Renal cortex interstitium (tissue), 11 donors: ENCODE results near the gene TAOK2. TPM values are rescaled to one million over a fixed set of nuclear protein-coding genes. Genes with fewer than 3 reads are reported as not detected.
A peak's percentile ranks its signal among the peaks of the same experiment; 100 is the strongest.

Experiments
- DNase-seq, 11 donors: peaks; one replicate each; pipeline ENCODE4 v3.0.0-alpha.2; 2013; ENCODE audit warnings: low read depth in 9 of 11, low spot score in 4 of 11; ENCODE audit errors: extremely low read depth in 1 of 11
- polyA plus RNA-seq, 3 donors: library from polyadenylated mRNA; unstranded; fragments of 120-200 nt; gene quantifications; one replicate each; pipeline ENCODE4 v1.2.1, GENCODE V29; 2013; ENCODE audit not compliant: insufficient read length in 3 of 3

The TAOK2 gene
- polyA plus RNA-seq, 3 donors, result 38.0 to 54.0 (median 52.6) TPM

GRCh38 chr16:29995324-29995910 lies 21.7 kb downstream of the TAOK2 start, which contains the start of gene HIRIP3:
Gene HIRIP3, minus strand, starts transcription at chr16:29995617. Its CDS starts 12 bp downstream, at chr16:29995605.
- DNase-seq, result peak in 9 of 11 donors; percentile 58 to 84 (median 73)

GRCh38 chr16:29995911-29996765 lies 22.5 kb downstream of the TAOK2 start, which contains the start of gene INO80E:
Gene INO80E, plus strand, starts transcription at chr16:29996241. Its CDS starts 70 bp downstream, at chr16:29996311.
- peak; percentile 86 to 96 (median 94) for DNase-seq

- no peak for DNase-seq
These were observed 23.1 kb downstream of the TAOK2 start for GRCh38 chr16:29996766-29997250.

DNA sequence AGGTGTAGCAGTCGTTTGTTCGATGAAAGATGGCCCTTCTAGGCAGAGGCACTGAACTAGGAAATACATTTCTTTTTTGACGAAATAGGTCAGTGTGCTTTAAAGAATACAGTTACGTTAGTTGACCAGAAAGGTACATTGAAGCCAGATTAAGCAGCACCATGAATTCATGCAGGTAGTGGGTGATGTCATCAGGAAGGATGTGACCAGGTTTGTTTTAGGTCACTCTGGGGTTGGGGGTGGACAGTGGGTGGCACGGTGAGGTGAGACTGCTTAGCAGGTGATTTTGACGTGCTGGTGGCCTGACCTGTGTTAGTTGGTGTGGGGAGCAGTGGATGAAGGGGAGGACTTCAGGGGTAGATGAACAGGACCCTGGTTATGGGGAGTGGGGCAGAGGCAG lies 25.9 kb downstream of the TAOK2 start:
- no peak for DNase-seq

GRCh38 chr16:30000735-30001631 lies 27.3 kb downstream of the TAOK2 start:
- no peak for DNase-seq

DNA sequence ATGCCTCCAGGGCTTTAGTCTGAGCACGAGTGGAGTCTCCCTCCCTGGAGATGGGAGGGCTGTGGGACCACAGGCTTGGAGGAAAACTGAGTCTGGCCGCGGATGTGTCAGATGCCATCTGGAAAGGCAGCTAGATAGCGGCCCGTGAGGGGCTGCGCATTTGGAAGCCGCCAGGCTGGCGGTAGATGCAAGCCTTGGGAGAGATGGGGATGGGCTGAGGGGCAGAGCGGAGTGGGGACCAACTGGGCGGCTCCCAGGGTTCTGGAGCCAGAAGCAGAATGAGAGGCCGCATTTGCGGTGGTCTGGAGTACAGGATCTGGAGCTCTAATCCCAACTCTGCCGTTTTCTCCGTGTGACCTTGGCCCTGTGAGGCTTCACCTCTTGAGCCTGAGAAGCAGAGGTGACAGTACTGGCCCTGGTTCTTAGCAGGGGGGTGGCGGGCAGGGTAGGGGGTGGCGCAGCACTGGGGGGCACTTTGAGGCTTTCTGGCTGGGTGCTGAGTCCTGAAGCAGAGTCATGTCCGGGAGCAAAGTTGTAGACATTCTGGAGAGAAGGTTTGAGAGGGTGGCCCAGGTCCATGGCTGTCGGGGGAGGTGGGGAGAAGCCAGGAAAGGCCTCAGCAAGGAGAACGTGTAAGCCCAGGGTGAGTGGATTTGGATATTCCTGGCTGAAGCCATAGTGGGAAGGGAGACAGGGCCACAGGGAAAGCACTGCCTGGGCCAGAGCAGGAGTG lies 29.1 kb downstream of the TAOK2 start:
- DNase-seq, result no peak

DNA sequence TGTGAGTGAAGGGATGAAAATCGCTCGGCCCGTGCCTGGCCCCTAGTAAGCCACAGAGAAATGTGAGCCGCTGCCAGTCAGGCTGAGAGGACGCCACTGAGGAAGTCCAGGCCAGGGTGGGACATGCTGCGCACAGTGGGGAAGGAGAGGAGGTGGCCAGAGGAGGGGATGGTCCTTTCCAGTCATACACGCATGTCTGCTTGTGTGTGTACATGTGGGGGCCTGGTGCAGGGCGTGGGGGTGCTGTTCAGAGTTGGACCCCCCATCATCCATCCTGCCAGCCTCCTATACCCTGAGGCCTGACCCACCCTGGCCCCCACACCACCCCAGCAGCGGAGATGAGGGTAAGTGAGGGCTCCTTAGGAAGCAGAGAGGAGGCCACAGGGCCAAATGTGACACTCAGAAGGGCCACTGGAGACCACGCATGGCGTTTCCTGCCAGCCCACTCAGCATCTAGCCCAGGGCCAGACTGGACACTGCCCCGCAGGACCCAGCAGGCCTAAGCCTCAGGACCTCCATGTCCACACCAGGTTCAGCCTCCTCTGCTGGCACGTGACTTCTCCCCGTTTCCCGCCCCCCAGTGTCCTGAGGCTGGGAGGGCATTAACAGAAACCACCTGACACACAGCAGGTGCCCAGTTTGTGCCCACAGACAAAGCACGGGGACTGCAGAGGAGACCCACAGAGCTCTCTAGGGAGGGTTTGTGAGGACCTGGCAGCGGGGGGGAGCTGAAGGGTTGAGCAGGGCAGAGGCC lies 30.2 kb downstream of the TAOK2 start:
- DNase-seq, result no peak

DNA sequence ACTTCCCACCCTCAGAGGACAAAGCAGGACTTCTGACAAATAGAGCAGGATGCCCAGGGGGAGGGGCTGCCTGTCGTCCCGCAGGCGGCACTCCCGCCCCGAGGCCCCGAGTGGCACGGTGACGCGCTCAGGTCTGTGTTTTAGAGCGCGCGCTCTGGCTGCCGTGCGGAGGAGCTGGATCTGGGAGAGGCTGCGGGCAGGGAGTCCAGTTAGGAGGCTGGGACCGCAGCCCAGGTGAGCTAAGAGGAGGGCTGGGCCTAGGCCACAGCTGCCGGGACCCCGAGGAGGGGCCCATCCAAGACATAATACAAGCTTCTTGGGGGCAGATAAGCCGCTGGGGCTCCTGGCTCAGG lies 30.7 kb downstream of the TAOK2 start:
- no peak for DNase-seq

DNA sequence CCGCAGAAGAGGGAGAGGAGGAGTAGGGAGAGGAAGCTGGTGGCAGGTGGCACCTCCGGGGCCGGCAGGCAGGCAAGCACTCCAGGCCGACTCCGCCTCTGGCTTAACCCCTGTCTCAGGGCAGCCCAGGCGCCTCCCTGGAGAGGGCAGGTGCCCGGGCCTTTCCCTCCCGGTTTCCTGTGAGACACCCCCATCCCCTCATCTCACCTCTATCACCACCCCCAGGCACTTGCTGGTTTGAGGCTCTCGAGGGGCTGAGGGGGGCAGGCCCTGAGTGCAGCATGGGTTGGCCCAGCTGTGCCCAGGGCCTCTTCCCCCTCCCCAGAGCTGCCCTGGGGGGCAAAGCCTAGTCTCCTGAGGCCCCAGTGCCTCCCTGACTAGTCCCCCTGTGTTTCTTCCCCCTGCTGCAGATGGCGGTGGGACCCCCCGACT lies 31.2 kb downstream of the TAOK2 start:
- DNase-seq, result no peak

- no peak for DNase-seq
These were observed 31.9 kb downstream of the TAOK2 start for GRCh38 chr16:30005341-30006094.

GRCh38 chr16:30006095-30006473 lies 32.4 kb downstream of the TAOK2 start:
- no peak for DNase-seq

GRCh38 chr16:30006659-30007377 lies 33.1 kb downstream of the TAOK2 start:
- no peak for DNase-seq

- DNase-seq, result no peak
These were observed 33.8 kb downstream of the TAOK2 start for GRCh38 chr16:30007378-30007895.

GRCh38 chr16:30009085-30009862 lies 35.6 kb downstream of the TAOK2 start:
- DNase-seq, result no peak

DNA sequence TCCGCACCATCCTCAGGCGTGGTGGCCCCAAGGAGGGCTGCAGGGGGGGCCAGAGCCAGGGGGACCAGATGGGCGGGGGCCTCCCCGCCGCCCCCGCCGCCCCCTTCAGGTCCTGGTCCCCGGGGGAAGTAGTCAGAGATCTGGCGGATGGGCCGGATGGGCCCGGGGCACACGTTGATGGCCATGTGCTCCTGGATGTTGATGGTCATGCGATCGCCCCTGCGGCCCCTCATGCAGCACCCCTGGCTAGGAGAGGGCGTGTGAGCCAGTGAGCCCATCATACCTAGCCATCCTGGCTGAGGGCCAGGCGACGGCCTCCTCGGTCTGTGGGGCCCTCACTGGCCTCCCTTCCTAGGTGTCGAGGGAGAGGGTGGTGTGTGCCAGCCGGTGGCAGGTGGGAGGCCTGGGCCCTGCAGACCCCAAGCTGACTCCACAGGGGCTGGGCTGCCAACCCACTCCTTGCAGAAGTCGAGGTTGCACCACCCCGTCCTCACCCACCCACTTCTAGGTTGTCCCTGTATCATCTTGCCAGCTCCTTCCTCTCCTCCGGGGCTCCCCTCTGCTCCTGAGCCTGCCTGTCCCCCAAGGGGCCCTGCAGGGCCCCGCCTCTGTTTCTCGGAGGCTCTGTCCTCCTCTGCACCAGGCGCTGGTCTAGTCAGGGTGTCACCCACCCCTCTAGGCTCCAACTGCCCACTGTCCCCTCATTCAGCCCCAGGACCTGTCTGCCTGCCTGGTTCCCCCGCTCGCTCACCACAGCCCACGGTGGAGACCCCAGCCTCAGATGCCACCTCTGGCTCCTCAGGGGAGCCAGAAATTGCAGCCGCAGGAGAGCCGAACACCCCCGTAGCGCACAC lies 36.5 kb downstream of the TAOK2 start:
- DNase-seq, result no peak
